HG02763 (cell line): Measurements from ENCODE around the gene INTS1.

Source experiments
- ATAC-seq: cut with Tn5 transposase; IDR thresholded peaks from one replicate; pipeline ENCODE4 v1.9.1; 2021; ENCODE audit warnings: mild to moderate bottlenecking, moderate library complexity; ENCODE audit not compliant: unreplicated experiment

INTS1 gene

GRCh38 chr7:1466524-1467271 is 37.5 kb downstream of the INTS1 start:
- ATAC-seq, result no peak

- ATAC-seq, result no peak
These were observed 39.5 kb downstream of the INTS1 start for GRCh38 chr7:1464694-1465093.

DNA sequence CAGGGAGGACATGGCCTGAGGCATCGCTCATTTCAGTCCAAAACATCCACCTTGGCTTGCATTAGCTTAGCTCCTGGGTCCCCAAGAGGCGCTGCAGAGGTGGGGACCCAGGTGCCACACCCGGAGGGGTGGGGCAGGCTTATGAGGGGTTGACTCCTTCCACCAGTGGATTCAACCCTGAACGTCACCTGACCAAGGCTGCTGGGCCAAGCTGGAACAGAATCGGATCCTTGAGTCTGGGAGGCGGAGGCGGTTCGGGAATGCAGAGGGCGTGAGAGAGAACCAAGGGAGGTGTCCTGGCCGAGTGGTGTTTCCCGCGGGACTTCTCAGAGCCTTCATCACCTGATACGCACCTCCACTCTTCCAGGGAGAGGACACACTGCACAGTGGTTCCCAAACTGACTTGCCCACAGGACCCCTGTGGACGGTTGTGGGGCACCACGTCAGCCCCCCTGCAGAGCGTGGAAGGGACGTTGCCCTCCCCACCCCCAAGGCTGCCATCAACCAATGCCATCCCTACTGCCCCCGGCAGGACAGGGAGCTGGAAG is 40.4 kb downstream of the INTS1 start:
- ATAC-seq, result no peak

DNA sequence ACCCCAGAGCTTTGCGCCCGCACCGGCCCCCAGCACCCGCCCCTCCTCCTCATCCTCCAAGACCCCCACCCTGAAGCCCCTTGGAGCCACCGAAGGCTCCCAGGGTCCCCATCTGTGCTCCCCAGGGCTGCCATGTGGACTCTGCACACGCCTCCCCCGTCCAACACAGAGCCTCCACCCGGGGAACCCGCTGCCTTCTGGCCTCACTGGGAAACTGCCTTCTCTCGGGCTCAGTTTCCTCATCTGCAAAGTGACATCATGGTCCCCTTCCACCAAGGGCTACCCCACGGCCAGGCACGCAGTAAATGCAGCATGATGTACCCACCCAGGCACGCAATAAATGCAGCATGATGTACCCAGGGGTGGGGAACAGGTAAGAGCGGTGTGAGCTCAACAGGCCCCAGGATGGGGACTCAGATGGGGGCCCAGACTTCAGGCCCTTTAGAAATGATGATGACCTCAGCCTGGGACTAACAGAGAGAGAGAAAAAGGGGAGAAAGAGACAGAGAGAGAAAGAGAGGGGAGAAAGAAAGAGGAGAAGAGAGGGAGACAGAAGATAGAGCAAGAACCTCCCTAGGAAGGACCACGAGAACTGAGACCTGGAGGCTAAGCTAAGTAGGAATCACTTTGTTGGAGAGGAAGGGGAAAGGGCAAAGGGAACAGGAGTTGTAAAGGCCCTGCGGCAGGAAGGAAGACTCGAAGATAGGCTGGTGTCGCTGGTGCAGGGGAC is 42.4 kb downstream of the INTS1 start:
- no peak for ATAC-seq

GRCh38 chr7:1460821-1461645 is 43.2 kb downstream of the INTS1 start:
- ATAC-seq, result no peak

DNA sequence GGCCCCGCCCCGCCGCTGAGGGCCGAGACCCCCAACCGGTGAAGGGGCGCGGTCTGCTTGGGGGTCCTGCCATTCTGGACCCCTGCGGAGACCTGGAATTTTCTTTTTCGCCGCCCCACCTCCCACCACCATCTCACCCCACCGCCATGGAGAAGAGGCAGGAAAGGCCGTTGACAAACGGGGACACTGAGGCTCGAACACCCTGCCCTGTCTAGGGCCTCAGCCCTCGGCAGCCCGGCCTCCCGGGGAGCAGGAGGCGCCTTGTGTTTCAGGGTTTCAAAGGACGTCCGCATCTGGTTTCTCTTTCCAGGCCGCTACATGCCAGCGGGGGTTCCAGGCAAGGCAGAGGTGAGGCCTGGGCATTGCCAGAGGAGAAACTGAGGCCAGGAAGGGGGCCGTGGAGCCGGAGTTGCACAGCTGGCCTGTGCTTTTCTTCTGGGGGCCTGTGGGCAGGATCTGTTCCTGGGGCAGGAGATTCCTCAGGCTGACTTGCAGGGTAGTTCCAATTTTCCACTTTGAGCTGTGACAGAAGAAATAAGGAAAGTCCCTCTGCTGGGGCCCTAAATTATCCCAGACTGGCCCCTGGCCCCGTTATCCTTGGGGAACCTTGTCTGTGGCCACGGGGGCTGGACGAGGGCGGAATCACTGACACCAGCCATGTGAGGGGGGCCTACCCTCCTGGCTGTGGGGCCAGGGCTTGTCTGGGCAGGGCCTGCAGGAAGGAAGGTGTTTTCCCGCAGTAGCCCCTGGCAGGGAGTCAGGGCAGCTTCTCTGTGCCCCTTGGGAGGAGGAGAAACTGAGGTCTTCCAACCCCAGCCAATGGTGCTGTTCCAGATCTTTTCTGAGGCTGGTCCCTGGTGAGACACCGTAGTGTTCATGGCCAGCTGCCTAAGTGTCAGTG is 44.0 kb downstream of the INTS1 start:
- ATAC-seq, result no peak

- ATAC-seq, result peak; percentile 93
These were observed 44.7 kb downstream of the INTS1 start for GRCh38 chr7:1459512-1459892.

DNA sequence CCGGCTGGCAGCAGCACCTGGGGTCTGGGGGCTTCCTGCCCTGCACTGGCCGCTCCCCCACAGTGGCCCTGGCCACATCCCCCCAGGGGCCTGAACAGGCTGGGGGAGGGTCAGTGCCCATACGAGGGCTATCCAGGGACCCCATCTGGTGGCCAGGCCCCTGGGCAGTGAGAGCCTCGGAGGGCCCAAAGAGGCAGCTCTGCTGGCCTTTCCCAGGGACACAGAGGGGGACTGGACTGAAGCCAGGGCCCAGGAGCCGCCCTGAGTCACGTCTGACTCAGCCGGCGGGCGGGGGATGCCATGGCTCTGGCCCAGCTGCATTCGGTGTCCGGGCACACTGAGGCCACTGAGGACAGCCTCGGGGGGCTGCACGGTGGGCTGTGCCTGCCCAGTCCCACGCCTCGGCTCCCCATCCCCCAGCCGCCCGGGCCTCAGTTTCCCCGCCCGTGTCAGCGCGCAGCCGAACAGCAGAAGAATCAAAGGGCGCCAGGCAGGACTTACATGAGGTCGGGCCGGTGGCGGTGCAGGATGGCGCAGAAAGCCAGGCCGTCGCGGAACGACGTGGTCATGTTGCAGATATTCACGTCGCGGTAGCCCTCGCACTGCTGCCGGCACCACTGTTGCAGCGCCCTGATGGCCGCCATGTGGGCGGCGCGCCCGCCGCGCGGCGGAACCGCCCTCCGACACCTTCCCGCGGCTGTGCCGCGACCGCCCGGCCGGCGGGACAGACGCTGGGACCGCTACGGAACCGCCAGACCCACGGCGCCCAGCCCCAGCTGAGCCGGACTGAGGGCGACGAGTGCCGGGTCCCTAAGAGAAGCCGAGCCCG is 45.3 kb downstream of the INTS1 start, which contains the start of gene MICALL2:
Gene MICALL2 (minus strand): TSS at position 788 of the 829 bp plus-strand sequence. CDS start 144 bp downstream, at position 644.
- no peak for ATAC-seq

DNA sequence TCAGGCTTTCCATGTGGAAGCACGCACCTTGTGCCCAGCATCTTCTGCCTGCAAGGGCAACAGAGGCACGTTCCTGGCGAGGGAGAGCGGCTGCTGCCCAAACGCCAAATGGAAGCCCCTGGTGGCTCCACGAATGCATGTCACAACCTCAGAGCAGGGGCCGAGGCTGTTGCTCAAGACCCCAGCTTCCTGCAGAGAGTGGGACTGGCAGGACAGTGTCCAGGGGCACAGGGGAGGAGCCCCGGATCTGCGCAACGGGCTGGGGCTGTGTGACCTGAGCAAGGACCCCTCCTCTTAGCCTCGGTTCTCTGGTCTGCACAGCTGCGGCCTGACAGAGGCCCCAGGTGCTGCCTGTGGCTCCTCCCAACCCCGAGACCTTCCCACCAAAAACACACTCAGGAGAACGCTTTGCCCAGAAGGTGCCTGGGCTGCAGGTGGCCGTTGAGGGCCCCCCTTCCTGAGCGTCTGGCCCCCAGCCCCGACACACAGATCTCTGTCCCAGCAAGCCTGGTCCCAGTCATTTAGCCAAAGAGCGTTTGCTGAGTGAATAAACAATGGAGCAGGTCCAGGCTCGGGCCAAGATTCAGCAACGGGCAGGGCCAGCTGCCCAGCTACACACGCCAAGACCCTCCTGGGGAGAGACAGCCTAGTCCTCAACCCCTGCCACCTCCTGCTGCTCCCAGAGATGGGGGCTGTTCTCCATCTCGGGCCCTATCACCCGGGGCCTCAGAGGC is 46.1 kb downstream of the INTS1 start:
- ATAC-seq, result no peak

DNA sequence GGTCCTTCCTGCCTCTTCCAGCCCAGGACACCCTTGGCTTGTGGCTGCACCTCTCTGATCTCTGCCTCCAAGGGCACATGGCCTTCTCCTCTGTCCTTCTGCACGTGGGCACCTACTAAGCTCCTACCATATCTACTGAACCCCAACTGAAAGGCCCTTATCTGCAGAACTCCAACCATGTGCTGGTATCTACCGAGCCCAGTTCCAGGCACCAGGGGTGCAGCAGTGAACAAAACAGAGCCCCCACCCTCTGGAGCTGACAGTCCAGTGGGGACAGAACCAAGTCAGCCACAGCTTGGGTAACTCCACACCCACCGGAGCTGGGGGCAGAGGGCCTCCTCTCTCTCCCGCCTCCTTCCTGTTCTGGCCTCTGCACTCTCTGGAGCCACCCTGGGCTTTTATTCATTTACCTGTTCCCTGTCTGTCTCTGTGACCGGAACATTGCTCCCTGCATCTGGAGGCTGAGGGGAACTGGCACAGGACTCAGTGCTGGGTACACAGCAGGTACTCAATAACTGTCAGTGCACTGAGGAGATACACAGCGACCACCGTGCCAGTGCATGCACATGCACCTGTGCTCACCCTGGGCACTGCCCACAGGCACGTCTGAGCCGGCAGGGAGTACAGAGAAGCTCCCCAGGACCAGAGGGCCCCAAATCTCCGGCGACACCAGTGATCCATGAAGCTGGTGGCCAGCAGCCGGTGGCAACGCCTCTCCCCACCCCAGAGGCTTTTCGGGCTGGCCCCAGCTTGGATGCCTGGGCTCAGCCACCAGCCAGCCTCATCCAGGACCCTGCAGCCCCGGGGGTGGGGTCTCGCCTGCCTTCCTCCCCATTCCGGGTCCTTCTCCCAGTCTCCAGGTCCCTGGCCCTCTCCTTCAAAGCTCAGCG is 46.9 kb downstream of the INTS1 start:
- ATAC-seq, result no peak

- ATAC-seq, result no peak
These were observed 48.2 kb downstream of the INTS1 start for GRCh38 chr7:1455955-1456354.

- ATAC-seq, result no peak
These were observed 48.8 kb downstream of the INTS1 start for GRCh38 chr7:1455241-1455939.

- no peak for ATAC-seq
These were observed 49.6 kb downstream of the INTS1 start for GRCh38 chr7:1454542-1454941.

DNA sequence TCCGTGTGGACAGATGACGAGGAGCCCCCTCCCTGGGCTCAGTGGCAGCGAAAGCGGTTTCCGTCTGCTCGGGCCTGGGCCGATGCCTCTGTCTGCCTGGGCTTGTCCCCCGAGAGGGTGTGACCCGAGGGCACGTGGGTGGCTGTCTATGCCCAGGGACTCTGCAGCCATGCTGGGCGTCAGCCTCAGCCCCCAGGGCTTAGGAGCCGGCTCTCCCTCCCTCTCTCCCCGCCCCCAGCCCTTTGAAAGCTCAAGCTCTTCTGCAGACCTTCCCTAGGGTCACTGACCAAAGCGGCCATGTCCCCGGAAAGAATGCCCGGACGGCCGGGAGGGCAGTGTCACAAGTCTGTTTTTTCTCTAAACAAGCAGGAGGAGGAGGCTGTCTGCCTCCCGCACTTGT is 52.0 kb downstream of the INTS1 start:
- ATAC-seq, result no peak

- no peak for ATAC-seq
These were observed 53.2 kb downstream of the INTS1 start for GRCh38 chr7:1450987-1451386.

DNA sequence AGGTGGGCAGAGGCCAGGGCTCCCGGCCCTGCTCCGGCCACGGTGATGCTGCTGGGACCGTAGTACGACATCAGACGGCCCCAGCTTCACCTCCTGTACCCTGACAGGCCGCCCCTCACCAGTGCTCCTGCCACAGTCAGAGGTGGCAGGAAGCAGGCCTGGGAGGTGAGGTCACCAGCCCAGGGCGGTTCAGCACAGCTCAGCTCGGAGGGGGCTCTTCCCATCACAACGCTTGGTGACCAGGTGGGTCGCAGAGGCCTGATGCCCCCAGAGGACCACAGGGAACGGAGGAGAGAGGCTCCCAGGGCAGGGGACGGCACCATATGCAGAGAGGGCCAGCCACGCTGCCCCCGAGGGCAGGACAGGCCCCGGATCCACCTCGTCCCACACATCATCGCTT is 53.8 kb downstream of the INTS1 start:
- ATAC-seq, result no peak

DNA sequence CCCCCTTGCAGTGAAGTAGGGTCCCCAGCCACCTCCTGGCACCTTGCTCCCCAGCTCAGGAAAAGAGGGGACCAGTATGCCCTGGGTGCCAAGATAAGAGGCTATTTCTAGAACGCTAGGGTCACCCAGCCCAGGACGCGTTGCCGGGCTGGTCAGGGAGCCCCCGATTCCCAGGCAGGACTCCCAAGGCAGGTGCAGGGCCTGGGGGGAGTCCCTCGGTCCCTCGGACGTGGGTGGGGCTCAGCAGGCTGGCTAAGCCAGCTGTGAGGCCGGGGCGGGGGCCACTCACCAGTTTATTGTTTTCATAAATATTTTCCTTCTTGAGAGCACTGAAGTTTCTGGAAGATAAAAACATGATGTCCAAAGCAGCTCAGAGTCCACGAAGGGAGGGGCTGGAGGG is 54.2 kb downstream of the INTS1 start:
- ATAC-seq, result no peak
